Measurements from ENCODE around the gene AP1S2.

The AP1S2 gene

DNA sequence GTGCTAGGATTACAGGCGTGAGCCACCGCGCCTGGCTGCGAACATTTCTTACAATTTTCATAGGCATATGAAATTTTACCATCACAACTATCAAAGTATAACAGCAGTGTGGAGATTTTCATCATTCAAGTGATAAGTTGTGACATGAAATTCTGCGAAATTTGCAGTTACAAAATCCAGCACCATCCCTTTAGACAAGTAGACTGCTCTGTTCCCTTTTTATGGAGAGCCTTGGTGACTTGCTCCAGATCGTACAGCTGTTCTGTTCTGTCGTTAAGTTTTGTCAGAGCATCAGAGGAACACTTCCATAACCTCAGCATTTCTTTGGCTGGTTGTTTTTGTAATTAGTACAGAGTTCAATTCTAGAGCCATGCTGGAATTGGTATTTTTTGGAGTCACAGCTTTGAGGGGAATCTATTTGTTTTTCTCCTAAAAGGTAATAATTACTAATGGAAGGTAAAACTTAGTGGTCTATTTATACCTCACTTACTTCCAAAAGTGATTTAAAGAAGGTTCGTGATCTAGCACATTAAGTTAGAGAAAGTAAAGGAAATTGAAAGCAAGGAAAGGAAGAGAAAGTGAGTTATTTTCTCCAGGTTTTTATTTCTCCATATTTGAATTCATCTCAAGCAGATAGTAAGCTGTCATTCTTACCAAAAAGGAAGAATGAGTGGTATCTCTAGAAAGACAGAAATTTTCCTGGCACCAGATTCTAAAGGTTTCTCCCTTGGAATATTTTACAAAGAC is 42.2 kb downstream of the AP1S2 start:
- DNase-seq (ENCODE audit: low read depth in 2 of 2) = no peak

DNA sequence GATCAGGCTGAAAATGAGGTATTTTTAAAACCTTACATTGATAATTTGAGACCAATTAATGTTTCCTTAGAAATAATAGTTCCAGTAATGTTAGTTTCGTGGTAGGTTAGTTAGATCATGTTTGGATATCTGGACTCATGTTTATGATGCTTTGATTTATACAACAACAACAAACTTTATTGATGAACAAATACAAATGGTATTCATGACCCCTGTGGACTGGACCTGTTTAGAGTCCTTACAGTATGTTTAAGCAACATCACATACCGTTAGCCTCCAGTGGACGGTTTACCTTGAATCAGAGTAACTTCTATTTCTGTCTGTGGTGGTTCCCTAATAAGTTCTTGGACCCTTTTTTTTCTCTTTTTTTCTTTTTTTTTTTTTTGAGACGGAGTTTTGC is 46.4 kb downstream of the AP1S2 start:
- no peak for DNase-seq (ENCODE audit: low read depth in 2 of 2)

DNA sequence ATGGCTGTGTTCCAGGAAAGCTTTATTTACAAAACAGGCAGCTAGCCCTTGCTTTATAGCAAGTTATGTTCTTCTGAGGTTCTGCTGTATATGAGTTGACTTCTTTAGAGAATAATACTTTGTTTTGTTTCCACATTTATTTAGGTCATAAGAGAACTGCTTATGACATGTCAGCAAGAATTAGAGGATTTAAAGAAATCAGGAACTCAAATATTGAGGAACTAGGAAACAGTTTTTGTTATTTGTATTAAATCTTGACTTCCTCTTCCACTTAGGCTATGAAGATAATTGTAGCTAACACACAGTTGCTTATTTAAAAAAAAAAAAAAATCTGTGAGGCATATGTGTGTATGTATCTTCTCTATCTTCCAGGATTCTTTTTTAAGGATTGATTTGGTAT is 50.0 kb downstream of the AP1S2 start:
- no peak for DNase-seq (ENCODE audit: low read depth in 2 of 2)

DNA sequence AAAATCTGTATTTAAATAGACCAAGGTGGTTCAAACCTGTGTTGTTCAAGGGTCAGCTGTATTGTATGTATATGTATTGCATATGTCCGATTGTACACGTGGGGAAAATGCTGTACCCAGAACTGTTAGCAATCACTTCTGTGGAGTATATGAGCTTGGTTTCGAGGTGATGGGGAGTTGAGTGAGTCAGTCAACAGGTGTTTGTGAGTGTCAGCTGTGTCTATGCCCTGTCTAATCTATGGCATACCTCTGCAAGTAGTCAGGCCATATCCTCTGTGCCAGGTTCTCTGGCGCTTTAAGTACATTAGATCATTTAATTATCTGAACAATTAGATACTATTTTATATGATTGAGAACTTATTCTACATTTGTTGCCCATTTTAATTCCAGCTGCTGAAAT is 56.9 kb downstream of the AP1S2 start:
- DNase-seq (ENCODE audit: low read depth in 2 of 2) = no peak

DNA sequence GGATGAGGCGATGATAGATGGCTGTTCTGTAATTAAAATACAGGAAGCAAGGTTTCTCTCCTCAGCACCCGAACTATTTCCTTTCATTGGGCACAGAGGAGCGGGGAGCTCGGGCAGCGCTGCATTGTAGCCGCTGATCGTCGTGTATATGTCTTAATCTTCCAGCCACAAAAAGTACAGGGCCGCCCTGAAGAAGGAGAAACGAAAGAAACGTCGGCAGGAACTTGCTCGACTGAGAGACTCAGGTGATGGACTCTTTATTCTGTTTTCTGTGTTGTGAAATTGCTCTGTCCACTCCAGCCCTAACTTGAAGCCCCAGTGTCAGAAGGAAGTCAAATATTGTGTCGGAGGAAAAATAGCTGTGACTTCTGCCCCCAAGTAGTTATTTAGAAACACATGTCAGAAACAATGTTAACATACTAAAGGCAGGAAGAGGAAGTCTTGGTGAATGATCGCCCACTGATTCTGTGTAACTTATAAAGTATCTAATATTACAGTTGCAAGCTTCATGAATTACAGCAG is 63.8 kb downstream of the AP1S2 start:
- DNase-seq (ENCODE audit: low read depth in 2 of 2) = no peak

DNA sequence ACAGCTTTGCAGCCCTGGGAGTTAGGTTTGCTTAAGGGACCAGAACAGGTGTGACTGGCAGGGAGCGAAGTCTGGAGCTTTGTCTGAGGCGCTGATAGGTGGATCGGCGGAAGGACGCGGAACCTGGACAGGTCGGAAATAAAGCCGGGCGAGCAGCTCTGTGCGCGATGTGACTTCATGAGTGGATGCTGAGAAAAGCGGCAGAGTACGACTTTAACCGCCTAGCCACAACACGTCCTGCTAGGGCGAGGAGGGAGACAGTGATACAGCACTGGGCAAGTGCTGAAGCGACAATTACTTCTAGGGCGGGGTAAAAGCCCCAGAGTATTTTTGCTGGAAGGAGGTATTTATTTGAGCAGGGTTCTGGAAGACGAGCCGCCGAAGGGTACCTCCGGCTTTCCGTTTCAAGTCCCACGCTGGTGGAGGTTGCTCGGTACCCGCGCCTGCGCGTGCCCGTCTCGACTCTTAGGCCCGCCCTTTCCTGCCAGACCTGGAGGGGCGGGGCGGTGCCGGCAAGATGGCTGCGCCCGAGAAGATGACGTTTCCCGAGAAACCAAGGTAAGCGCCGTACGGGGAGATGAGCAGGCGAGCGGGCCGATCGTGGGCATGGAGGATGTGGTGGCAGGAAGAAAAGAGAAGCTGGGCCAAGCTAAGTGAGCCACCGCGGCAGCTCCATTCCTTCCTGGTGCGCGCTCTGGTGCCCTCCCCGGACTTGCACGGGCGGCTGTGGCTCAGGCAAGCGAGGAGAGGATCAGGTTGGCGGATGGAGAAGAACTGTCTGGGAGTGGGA is 64.4 kb downstream of the AP1S2 start, which contains the start of gene ZRSR2:
TSS of gene ZRSR2 (plus strand) at position 506 of the 790 bp plus-strand sequence. CDS start at position 518, 12 bp downstream.
- peak; percentile 76 to 81 for DNase-seq (ENCODE audit: low read depth in 2 of 2)

DNA sequence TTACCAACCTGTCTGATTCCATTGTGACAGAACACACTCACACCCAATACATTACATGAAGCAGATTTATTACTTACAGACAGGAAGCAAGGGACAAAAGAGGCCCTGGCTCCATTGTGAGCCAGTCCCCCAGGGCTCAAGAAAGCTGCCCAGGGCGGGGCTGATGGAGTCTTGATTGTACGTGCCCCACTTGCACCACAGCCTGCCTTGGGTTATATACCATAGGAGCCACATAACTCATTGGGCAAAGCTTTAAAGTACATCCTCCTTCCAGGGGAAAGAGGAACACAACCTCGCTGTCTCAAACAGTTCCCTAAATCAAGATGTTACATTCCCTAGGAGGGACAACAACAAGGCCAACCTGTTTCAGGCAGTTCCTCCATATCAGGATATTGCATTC is 67.7 kb downstream of the AP1S2 start:
- no peak for DNase-seq (ENCODE audit: low read depth in 2 of 2)

DNA sequence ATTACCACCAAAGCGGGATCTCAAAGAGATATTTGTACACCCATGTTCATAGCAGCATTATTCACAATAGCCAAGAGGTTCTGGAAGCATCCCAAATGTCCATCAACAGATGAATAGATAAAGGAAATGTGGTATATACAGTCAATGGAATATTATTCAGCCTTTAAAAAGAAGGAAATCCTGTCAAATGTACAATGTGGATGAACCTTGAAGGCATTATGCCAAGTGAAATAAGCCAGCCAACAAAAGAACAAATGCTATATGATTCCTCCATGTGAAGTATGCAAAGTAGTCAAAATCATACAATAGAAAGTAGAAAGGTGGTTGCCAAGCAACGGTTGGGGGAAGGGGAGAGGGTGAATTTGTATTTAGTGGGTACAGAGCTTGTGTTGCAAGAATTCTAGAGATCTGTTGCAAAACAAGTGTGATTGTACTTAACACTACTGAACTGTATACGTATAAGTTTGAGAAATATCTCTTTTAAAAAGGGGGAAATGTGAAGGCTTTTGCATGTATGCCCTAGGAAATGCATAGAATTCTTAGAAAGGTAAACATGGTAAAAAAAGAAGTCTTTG is 69.3 kb downstream of the AP1S2 start:
- no peak for DNase-seq (ENCODE audit: low read depth in 2 of 2)

DNA sequence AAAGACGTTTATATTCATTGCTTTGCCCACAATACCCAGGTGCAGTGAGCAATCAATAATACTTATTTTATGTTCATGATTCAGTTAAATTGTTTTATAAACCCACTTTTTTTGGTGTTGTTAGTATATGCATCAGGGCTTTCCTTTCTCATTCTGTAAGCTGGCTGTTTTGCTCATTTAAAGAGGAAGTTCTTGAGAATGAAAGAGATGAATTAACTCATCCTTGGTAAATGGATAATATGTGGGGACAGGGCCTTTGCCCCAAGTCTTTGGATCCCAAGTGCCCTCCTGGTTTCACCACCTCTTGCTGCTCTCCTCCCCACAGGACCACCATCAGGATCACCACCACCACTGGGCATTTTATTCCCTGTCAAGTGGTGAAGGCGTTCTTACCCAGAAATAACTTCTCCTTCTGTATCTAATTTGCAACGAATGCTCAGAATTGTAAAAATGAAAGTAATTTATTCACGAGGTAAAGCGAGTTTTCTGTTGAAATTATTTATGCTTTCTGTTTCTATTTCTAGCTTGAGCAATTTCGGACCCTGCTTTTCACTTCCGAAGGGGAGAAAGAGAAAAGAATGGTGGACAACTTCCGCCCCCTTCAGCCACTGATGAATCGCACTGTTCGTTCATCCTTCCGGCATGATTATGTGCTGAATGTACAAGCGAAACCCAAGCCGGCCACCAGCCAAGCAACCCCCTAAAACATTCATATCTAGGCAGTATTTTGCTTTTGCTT is 72.5 kb downstream of the AP1S2 start:
- DNase-seq (ENCODE audit: low read depth in 2 of 2) = no peak
